SK-N-MC (cell line): ENCODE data around the gene ADAM17.

Experiments used
- EZH2 ChIP-seq: fragments of 200-600 bp; sonication (generic); IDR thresholded peaks from one replicate; pipeline ENCODE4 v1.6.1; 2017; ENCODE audit warnings: antibody characterized with exemption
- FOXP2 ChIP-seq: optimal IDR thresholded peaks from 2 replicates; pipeline ENCODE3; 2011; ENCODE audit warnings: mild to moderate bottlenecking, moderate library complexity; ENCODE audit not compliant: insufficient read depth; ENCODE audit errors: extremely low read length, control extremely low read depth
- POLR2AphosphoS5 ChIP-seq: IDR thresholded peaks from 2 replicates; pipeline ENCODE4 v1.6.1; 2012; ENCODE audit warnings: mild to moderate bottlenecking, low read depth, low read length, borderline replicate concordance

- TF ChIP-seq EZH2 (no peak), POLR2AphosphoS5 (no peak), FOXP2 (no peak)
Observed at GRCh38 chr2:9602412-9602811, 46.8 kb upstream of the ADAM17 start.
